Esophagus squamous epithelium (tissue), 5 donors: ENCODE measurements around the gene DMKN. TPM values are rescaled to one million over a fixed set of nuclear protein-coding genes. Genes with fewer than 3 reads are reported as not detected.
A peak's percentile ranks its signal among the peaks of the same experiment; 100 is the strongest.

Experiments
- DNase-seq: peaks from one replicate; lab custom pipeline; 2025; lab: John Stamatoyannopoulos, UW
- H3K27ac ChIP-seq, 4 donors: fragments of 200-600 bp; sonication (generic); one replicate each; pipeline ENCODE4 v1.5.1; 2016 to 2019; ENCODE audit warnings: mild to moderate bottlenecking in 1 of 4
- H3K27me3 ChIP-seq, 4 donors: fragments of 200-600 bp; sonication (generic); 1 replicate in 3 of 4; 2 replicates in 1 of 4; pipeline versions ENCODE4 v1.5.1 to v1.6.0; 2017 to 2021; ENCODE audit warnings: antibody characterized with exemption in 1 of 4
- H3K36me3 ChIP-seq, 3 donors: fragments of 200-600 bp; sonication (generic); one replicate each; pipeline ENCODE4 v1.5.1; 2016 to 2019
- H3K4me1 ChIP-seq, 3 donors: fragments of 200-600 bp; sonication (generic); one replicate each; pipeline ENCODE4 v1.5.1; 2017 to 2019
- H3K4me3 ChIP-seq, 4 donors: fragments of 200-600 bp; sonication (generic); 1 replicate in 3 of 4; 2 replicates in 1 of 4; pipeline ENCODE4 v1.5.1; 2016 to 2019; ENCODE audit warnings: mild to moderate bottlenecking in 2 of 4, moderate library complexity in 1 of 4
- H3K9me3 ChIP-seq, 3 donors: fragments of 200-600 bp; sonication (generic); one replicate each; pipeline ENCODE4 v1.5.1; 2016 to 2019
- CTCF ChIP-seq, 6 experiments: fragments of 450-650 bp in 4 of 6; fragments of 200-600 bp in 2 of 6; sonication (generic) in 2 of 6; IDR thresholded peaks; one replicate each; pipeline ENCODE4 v1.5.1; 2016 to 2019; ENCODE audit warnings: antibody characterized with exemption in 6 of 6, mild to moderate bottlenecking in 4 of 6, moderate library complexity in 4 of 6
- POLR2A ChIP-seq, 4 donors: fragments of 450-650 bp; IDR thresholded peaks; one replicate each; pipeline ENCODE4 v1.6.1; 2017; ENCODE audit warnings: antibody characterized with exemption in 4 of 4, mild to moderate bottlenecking in 4 of 4, moderate library complexity in 3 of 4
- WGBS, 2 donors: methylation state at CpG; one replicate each; pipeline ENCODE4 v1.1.5; 2018; 5-methylcytosine and 5-hydroxymethylcytosine counted together
- intact Hi-C: fragments of 100-400 bp; cut with DNase I; formaldehyde crosslinking; loops from one replicate; pipeline ENCODE4 v1.15.0; 2022
- total RNA-seq, 4 donors: library from RNA; depleted of rRNA; stranded (reverse); fragments of >200 nt; gene quantifications; one replicate each; pipeline ENCODE4 v1.1.0, GENCODE V29; 2016
- donor health status: DM: yes; HTN: yes; CAD: no.

DMKN gene
- total RNA-seq, 4 donors from 2014 or later = 81.6 to 449 (median 257) TPM

GRCh38 chr19:35498984-35499527, 14.4 kb downstream of the DMKN start:
- Histone ChIP-seq H3K36me3 (no peaks in the 10 kb centered on the region), H3K27me3 (peaks cover 0 to 7% (median 0%) of the 10 kb centered on the region in 4 donors), H3K4me1 (peaks cover 5 to 16% (median 7%) of the 10 kb centered on the region in 3 donors), H3K4me3 (no peak overlapping the region), H3K9me3 (no peaks in the 10 kb centered on the region), H3K27ac (no peak overlapping the region)
- DNase-seq = no peak
- TF ChIP-seq POLR2A (IDR thresholded peaks at IDR 0.05) (no peak), CTCF (IDR thresholded peaks at IDR 0.05) (no peak)
- WGBS, 2 donors = 70 to 76% methylated on average over 8 of the region's 9 CpGs
- intact Hi-C loops = loop anchor here (5.0 kb wide), 1 partner anchor 147 kb away; no protein-coding TSS in a partner anchor

- intact Hi-C loops = loop anchor here (5.0 kb wide), 1 partner anchor 146 kb away; no protein-coding TSS in a partner anchor
Measured at GRCh38 chr19:35498220-35498619, 15.2 kb downstream of the DMKN start.

GRCh38 chr19:35497406-35497805, 16.0 kb downstream of the DMKN start:
- TF ChIP-seq POLR2A (IDR thresholded peaks at IDR 0.05) (no peak), CTCF (IDR thresholded peaks at IDR 0.05) (no peak)
- no peak overlapping the region for H3K27ac ChIP-seq
- intact Hi-C loops = loop anchor here (5.0 kb wide), 1 partner anchor 145 kb away; no protein-coding TSS in a partner anchor
- H3K9me3 ChIP-seq = no peaks in the 10 kb centered on the region
- H3K4me1 ChIP-seq = peaks cover 5 to 25% (median 7%) of the 10 kb centered on the region in 3 donors
- H3K36me3 ChIP-seq = no peaks in the 10 kb centered on the region
- H3K4me3 ChIP-seq = no peak overlapping the region
- peaks cover 0 to 19% (median 0%) of the 10 kb centered on the region in 4 donors for H3K27me3 ChIP-seq
- 72 to 78% methylated on average over 8 to 12 of the region's 14 CpGs for WGBS, 2 donors
- DNase-seq = no peak

More at GRCh38 chr19:35498220-35498619, 15.2 kb downstream of the DMKN start:
- H3K36me3 ChIP-seq = no peaks in the 10 kb centered on the region
- H3K27ac ChIP-seq = no peak overlapping the region
- DNase-seq = no peak
- peaks cover 5 to 24% (median 7%) of the 10 kb centered on the region in 3 donors for H3K4me1 ChIP-seq
- no peak overlapping the region for H3K4me3 ChIP-seq
- WGBS, 2 donors = 36 to 88% methylated on average over 1 to 3 of the region's 3 CpGs
- TF ChIP-seq CTCF (IDR thresholded peaks at IDR 0.05) (no peak), POLR2A (IDR thresholded peaks at IDR 0.05) (no peak)
- no peaks in the 10 kb centered on the region for H3K9me3 ChIP-seq
- H3K27me3 ChIP-seq = peaks cover 0 to 15% (median 0%) of the 10 kb centered on the region in 4 donors

- intact Hi-C loops = loop anchor here (5.0 kb wide), 1 partner anchor 143 kb away; no protein-coding TSS in a partner anchor
- no peak overlapping the region for H3K27ac ChIP-seq
- H3K9me3 ChIP-seq = no peaks in the 10 kb centered on the region
- peak; percentile 92 to 99 (median 96) for TF ChIP-seq CTCF (IDR thresholded peaks at IDR 0.05)
- TF ChIP-seq POLR2A (IDR thresholded peaks at IDR 0.05) = no peak
- DNase-seq = no peak
- H3K4me3 ChIP-seq = peak overlapping the region in 1 of 4 donors; percentile 33
- WGBS, 2 donors = 43 to 55% methylated on average over 7 to 8 of the region's 30 CpGs
- no peaks in the 10 kb centered on the region for H3K36me3 ChIP-seq
- peaks cover 5 to 43% (median 7%) of the 10 kb centered on the region in 3 donors for H3K4me1 ChIP-seq
- H3K27me3 ChIP-seq = peaks cover 0 to 38% (median 0%) of the 10 kb centered on the region in 4 donors
Measured at GRCh38 chr19:35495107-35496064, 18.1 kb downstream of the DMKN start.
